Measurements from ENCODE around the gene CYSTM1. TPM values are rescaled to one million over a fixed set of nuclear protein-coding genes. Genes with fewer than 3 reads are reported as not detected.
"Not testable (repeated sequence)": the region's sequence is repeated elsewhere in the genome, so short reads cannot be mapped to it uniquely, and the experiment has no call there.

CYSTM1 gene
- total RNA-seq, 1 experiment from 2014 or later: 46.1 TPM

DNA sequence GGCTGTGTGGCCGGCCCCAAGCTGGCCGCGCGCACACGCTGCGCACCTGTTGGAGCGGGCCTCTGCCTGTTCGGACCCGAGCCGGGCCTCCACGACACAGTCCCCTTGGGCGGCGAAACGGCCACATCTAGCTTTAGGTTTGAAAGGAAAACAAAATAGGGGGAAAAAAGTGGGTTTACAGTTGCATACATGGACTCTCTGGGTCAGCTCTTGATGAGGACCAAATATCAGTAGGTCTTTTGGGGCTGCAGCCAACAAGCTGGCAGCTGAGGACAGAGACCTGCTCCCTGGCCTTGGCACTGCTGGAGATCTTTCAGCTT, 28.5 kb upstream of the CYSTM1 start:
- in situ Hi-C loops (cut with HindIII; ENCODE audit: low sequenced_read_pairs): no loop called here

DNA sequence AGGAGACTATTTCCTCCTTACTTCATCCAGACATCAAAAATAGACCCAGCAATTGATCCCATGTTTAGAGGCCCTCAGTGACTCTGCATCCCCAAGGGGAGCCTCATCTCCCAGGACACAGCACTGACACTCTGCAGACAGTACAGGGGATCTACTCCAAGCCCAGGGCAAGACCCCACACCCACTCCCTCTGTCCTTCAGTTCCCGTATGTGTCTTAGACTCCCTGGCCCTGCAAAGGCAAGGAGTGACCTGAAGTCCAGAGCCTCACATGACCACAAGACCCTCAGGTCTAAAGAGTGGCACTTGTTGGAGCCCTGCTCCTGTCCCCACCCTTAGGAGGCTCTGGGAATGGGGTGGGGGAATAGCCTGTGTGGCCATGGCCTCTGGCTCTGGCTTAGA, 27.5 kb upstream of the CYSTM1 start:
- DNase-seq (ENCODE audit: low spot score): no peak
- in situ Hi-C loops (cut with HindIII; ENCODE audit: low sequenced_read_pairs): no loop called here

More for the DNA sequence above, 28.5 kb upstream of the CYSTM1 start:
- DNase-seq (ENCODE audit: low spot score): peak; percentile 30

DNA sequence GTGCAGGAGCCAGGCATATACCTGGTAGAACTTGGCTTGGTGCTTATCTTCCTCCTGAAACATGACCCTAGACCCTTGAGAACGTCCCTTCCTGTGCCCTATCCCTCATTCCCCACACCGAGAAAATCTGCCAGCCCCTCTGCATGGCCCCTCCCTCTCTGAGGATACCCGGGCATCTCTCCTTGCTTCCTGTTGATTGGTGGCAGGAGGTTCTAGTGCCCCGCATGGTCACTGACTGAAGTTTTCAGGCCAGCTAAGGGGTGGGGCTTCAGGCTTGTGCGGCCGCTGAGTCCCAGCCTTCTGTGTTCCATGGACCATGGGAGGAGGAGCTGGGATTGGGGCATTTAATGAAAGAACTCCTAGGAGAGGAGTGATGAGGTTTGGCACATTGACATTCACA, 26.5 kb upstream of the CYSTM1 start:
- in situ Hi-C loops (cut with HindIII; ENCODE audit: low sequenced_read_pairs): no loop called here
- peak; percentile 35 for DNase-seq (ENCODE audit: low spot score)

DNA sequence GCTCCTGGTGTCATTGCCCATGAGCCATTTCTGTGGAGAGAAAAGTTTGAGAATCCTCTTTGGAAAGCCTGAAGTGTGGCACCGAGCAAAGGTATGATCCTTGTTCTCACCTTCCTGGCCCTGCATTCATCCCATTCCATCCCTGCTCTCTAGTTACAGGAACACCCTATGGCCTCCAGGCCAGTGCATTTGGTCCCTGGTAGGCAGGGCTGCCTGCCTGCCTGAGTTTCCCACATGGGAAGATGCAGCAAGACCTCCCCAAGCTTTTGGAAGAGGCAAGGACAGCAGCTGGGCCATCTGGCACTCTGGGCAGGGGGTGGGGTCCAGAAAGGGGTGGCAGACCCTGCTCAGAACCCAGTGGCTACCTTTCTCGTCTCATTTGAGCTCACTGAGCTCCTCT, 24.8 kb upstream of the CYSTM1 start:
- DNase-seq (ENCODE audit: low spot score): no peak
- in situ Hi-C loops (cut with HindIII; ENCODE audit: low sequenced_read_pairs): no loop called here

DNA sequence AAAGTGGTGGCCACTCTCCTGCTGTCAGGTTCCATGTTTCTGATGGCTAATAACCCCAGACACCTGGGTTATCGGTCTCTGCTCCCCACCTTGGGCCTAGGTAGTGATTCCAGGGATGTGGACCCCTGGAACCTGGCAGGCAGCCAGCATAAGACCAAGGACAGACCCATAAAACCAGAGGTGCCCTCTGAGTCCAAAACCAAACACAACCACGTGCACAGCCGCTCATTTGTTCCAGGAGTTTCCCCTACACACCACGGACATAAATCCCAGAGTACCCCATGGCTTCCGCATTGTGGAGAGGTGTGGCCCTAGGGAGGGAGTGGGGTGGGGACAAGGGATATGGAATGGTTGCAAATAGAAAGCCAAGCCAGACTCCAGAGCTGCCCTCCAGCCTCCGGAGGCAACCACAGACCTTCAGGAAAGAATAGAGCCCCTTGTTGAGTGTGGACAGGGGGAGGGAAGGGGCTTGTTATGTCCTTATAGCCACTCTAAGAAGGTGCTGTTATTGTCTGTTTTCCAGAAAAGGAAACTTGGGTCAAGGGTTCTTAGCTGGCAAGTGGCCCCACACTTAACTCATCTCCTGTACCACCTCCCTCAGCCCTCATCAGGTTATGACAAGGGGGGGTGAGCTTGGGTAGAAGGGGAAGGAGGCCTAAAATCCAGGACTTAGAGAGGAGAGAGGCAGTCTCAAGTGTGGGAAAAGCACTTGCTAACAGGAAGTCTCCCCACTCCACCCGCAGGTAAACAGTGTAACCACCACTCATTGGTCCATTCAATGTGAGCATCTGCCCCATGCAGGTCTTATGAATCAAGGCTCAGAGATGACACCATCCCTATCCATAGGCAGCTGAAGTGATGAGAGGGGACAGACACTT, 23.6 kb upstream of the CYSTM1 start:
- no peak for DNase-seq (ENCODE audit: low spot score)
- in situ Hi-C loops (cut with HindIII; ENCODE audit: low sequenced_read_pairs): no loop called here

DNA sequence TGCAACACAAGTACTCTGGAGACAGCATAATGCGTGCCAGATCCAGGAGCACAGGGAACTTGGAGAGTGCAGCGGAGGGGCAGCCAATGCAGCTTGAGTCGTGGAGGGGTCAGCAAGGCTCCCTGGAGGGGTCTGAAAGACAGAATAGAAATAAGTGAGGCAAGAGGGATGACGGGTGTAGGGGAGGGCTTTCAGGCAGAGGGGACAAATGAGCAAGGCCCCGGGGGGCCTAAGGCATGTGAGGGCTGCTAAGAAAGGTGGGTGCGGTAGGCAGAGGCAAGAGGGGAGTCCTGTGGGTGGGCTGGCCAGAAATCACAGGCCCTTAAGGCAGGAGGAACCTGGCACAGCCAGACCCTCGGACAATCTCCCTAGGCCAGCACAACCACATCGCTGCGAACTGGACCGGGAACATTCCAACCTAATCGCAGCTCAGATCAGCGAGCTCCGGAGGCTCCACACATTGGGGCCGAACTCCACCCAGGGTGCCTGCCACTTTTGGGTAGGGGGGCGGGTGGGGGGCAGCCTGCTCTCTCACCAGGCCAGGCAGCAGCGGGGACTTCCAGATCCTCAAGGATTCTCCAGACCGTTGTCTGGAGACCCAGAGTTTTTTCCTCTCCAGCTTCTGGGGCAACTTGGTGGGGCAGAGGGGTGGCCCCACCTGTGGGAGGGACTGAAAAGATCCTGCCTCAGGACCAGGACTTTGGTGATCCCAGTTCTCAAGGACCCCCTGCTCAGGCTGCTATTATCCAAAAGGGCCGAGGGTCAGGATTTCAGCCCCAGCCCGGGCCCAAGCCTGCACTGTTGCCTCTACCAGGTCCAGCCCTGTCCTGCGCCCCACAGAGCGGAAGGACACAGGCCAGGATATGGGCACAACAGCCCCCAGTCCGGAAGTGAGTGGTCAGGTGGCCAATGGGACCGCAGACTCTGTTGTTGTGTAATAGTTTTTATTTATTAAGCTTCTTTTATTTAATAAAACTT, 22.7 kb upstream of the CYSTM1 start:
- in situ Hi-C loops (cut with HindIII; ENCODE audit: low sequenced_read_pairs): no loop called here
- DNase-seq (ENCODE audit: low spot score): no peak

DNA sequence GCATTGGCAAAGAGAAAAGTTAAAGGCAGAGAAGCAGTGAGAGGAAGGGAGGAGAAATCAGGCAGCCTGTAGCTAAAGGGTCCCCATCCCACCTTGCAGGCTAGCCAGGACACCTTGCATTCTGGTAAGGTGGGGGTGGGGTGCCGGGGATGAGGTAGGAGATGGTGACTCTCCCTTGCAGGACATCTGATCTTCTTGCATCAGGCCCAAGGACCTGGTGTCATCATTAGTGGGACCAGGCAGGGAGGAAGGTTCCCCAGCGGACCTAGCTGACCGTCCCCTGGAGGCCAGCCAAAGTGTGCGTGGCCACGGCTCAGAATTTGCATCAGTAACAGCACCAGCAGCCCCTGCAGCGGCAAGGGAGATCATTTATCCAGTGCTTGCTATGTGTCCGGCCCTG, 21.7 kb upstream of the CYSTM1 start:
- in situ Hi-C loops (cut with HindIII; ENCODE audit: low sequenced_read_pairs): no loop called here
- DNase-seq (ENCODE audit: low spot score): no peak

DNA sequence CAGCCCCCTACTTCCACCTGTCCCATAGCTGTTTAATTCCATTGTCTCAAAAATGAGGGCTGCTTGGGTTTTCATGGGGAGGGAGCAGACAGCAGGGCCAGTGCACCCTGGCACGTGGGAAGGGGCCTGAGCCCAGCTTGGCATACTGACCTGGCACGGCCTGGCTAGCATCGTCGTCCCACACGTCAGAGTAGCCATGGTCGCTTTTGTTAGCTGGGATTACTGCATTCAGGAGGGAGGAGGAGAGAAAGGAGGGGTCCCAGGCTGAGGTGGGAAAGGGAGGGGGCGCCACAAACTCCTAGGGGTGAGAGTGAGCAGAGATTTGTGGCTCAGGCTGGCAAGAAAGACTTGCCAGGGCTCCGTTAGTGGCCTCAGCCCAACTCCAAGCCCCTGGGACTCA, 21.1 kb upstream of the CYSTM1 start:
- in situ Hi-C loops (cut with HindIII; ENCODE audit: low sequenced_read_pairs): no loop called here
- DNase-seq (ENCODE audit: low spot score): no peak

DNA sequence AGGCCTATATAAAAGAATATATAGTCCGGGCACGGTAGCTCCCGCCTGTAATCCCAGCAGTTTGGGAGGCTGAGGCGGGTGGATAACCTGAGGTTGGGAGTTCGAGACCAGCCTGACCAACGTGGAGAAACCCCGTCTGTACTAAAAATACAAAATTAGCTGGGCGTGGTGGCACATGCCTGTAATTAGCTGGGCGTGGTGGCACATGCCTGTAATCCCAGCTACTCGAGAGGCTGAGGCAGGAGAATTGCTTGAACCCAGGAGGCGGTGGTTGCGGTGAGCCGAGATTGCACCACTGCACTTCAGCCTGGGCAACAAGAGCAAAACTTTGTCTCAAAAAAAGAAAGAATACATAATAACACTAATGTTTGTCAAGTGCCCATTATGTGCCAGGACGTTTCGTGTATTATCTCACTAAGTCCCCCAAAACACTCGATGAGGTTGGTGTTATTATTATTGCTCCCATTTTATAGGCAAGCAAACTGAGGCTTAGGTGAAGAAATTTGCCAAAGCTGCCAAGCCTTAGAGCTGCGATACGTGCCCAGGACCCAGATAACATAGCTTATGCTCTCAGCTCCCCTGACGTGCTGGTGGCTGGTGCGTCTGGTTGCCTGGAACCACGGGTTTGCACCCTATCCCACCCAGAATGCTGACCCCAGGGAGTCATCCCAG, 20.1 kb upstream of the CYSTM1 start:
- DNase-seq (ENCODE audit: low spot score); in situ Hi-C loops (cut with HindIII; ENCODE audit: low sequenced_read_pairs): not testable (repeated sequence)

DNA sequence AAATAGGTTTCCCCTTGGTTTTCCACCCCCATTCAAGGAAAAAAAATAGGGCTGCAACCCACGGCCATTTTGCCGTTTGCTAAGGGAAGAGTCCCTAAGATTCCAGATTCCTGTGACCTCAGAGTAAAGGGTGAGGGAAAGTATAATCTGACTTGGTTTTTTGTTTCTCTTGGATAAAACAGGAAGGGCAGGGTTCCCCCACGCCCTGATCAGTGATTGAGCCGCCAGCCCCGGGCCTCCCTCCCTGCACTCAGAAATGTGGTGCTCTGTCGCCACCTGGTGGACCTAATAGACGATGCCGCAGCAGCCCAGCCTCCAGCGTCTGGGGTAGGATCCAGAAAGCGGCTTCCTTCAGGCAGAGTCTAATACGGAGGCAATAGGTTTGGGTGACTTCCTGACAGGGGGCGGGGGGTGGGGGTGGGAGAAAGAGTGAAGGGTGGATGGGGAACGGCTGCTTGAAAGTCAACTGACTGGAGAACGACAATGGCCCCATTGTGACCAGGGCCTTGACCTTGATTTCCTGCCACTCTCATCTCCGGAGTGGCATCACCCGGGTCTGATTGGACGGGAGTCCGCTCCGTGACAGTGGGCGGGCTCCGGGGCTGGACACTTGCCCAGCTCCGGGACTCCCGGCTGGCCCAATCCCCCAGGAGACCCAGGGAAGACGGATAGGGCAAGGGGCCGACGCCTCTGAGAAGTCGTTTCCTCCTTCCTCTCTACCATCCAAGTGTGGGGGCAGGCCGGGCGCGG, 17.8 kb upstream of the CYSTM1 start:
- DNase-seq (ENCODE audit: low spot score): peak; percentile 90
- in situ Hi-C loops (cut with HindIII; ENCODE audit: low sequenced_read_pairs): no loop called here

DNA sequence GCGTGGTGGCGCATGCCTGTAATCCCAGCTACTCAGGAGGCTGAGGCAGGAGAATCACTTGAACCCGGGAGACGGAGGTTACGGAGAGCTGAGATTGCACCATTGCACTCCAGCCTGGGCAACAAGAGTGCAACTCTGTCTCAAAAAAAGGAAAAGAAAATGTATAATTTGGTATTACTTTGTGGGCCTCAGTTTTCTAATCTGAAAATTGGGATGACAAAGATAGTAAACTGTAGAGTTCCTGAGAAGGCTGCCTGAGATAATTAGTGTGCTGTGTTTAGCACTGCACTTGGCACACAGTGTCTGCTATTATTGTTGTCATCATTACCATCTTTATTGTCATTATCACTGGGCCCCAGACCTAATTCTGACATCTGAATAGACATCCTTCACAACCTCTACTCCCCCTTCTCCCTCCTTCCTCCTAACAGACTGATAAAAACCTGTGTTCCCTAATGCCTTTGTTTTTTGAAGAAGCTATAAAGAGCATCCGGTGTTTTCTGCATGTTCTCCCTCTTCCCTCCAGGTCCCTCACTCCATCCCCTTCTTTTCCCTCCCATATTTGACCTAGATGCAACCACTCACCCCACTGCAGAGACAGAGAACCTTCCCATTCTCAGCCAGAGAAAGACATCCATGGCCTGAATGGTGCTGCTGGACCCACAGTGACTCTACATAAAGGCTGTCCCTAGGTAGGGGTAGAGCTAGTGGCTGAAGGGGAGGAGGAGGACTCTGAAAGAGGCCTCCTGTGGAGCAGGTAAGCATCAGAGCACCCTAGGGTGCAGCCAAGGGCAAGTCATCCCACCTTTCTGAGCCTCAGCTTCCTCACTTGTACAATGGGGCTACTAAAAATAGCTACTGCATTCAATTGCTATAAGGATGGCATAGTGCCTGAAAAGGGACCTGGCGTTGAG, 15.7 kb upstream of the CYSTM1 start:
- DNase-seq (ENCODE audit: low spot score): no peak
- in situ Hi-C loops (cut with HindIII; ENCODE audit: low sequenced_read_pairs): no loop called here

DNA sequence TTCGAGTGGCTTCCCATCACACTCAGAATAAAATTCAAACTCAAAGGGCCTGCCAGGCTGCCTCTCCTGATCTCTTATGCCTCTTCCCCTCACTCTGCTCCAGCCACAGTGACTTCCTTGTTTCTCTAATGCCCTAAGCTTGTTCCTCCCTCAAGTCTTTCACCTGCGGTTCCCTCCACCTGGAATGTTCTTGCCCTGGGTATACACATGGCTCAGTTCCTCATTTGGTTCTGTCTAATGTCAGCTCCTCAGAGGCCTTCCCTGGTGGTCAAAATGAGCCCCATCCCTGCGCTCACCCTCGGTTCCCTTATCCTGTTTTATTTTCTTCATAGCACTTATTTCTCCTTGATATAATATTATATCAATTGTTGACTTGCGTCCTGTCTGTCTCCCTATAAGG, 12.7 kb upstream of the CYSTM1 start:
- DNase-seq (ENCODE audit: low spot score): no peak
- in situ Hi-C loops (cut with HindIII; ENCODE audit: low sequenced_read_pairs): no loop called here

DNA sequence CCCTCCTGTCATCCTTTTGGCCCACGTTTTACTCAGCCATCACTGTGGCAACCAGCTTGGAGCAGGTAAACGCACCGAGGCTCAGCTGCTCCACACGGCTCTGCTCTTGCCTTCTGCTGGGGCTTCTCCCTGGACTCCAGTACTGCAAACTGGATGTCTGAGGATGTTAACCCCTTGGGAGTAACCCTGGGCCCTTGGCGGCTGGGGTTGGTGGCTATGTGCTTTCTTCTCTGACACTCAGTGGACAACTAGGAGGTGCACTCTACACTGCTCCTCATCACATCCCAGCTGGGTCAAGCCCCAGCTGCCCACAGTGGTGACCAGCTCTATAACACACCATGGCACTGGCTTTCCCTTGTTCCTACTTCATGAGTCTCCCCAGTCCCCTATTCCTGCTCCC, 12.2 kb upstream of the CYSTM1 start:
- DNase-seq (ENCODE audit: low spot score): no peak
- in situ Hi-C loops (cut with HindIII; ENCODE audit: low sequenced_read_pairs): no loop called here

DNA sequence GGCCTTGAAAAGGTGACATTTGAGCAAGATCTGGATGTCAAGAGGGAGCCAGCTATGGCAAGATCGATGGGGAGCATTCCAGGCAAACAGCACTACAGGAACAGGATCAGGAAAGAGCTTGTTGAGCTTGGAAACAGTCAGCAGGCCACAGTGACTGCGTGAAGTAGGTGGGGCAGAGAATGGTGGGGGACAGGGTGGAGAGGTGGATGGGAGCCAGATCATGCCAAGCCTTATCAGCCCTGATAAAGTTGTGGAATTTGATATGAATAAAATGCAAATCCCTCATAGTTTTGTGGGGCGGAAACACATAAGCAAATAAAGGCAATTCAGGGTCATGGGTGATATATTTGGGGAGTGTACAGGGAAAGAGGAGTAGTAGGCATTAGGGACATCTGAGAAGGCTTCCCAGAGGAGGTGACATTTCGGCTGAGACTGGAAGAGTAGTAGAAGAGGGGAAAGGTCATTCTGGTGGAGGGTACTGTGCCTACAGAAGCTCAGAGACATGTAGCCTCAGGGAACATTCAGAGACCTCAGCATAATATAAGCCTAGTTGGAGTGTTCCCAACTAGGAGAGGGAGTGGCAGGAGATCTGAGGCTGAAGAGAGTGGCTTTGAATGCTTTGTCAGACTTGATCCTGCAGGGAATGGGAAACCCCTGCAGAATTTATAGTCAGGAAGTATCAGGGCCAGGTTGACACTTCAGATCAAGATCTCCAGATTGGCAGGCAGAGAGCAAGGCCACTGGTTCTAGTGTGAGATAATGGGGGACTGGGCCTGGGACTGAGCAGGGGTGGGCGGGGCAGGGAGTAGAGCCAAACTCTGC, 9.7 kb upstream of the CYSTM1 start:
- no peak for DNase-seq (ENCODE audit: low spot score)

DNA sequence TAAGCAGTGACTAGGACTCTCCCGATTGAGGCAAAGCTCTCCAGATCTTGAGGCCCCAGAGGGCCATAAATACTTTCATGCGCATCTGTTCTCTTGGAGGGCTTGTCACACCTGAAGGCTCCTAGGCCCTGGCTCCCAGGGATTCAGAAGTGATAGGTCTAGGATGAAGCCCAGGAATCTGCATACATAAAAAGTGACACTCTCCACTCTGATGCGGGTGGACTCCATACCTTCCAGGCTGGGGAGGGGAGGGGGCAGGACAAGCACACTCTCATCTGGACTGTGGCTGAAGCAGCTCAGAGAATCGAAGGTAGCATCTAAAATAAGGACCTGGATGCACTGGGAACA, 9.1 kb upstream of the CYSTM1 start:
- in situ Hi-C loops (cut with HindIII; ENCODE audit: low sequenced_read_pairs): no loop called here
- no peak for DNase-seq (ENCODE audit: low spot score)

More for the DNA sequence above, 9.7 kb upstream of the CYSTM1 start:
- in situ Hi-C loops (cut with HindIII; ENCODE audit: low sequenced_read_pairs): no loop called here

DNA sequence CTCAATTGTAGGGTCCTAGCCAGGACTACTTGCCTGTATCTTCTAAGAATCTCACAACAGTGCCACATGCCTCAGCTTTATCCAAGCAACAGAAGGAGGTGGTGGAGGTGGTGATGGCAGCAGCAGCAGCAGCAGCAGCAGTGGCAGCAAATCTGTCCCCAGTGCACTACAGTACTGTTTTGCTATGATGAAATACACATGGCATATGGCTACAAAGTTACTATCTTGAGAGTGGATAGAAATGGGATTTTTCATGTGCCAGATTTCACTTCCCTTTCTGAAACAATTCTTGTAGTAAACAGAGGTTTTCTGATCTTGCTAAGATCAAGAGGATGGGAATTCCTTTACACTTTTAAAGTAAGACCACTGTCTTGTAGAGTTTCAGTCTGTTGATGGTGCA, 8.1 kb upstream of the CYSTM1 start:
- DNase-seq (ENCODE audit: low spot score): no peak
- in situ Hi-C loops (cut with HindIII; ENCODE audit: low sequenced_read_pairs): no loop called here

DNA sequence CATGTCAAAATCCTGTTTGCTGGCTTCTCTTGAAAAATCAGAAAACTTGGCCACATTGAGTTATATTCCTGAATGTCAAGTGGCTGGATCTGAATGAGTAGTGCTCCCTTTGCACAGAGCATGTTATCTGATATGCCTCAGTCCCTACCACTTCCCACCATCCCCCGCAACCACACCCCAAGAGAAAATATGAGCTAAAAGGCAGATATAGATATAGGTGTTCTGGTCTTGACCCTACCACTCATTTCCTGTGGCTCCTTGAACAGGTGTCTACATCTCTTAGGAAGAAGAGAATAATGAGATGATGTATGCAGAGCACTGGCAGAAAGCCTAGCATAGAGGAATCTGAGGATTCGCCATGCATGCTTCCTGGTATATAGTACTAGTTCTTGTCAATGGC, 6.6 kb upstream of the CYSTM1 start:
- in situ Hi-C loops (cut with HindIII; ENCODE audit: low sequenced_read_pairs): no loop called here
- DNase-seq (ENCODE audit: low spot score): no peak

All from G401 (cell line).